Astrocyte (in vitro differentiated cells and primary cell): ENCODE data around the gene CFAP206. TPM values are rescaled to one million over a fixed set of nuclear protein-coding genes. Genes with fewer than 3 reads are reported as not detected.
A peak's percentile ranks its signal among the peaks of the same experiment; 100 is the strongest.

Experiments used
- DNase-seq: peaks from one replicate; pipeline ENCODE4 v3.0.0-alpha.2; 2010; ENCODE audit warnings: low read depth
- FAIRE-seq: peaks from 2 replicates; lab custom pipeline; 2011; peaks lifted over from hg19 to GRCh38; lab: Jason Lieb, UNC
- H2AFZ ChIP-seq: 2 replicates; pipeline ENCODE4 v1.6.0; 2012; ENCODE audit warnings: low read depth, low read length, inconsistent platforms
- H3K27ac ChIP-seq: 2 replicates; pipeline ENCODE4 v1.5.1; 2011; ENCODE audit warnings: low read depth, low read length, inconsistent platforms
- H3K27me3 ChIP-seq: 2 replicates; pipeline ENCODE4 v1.6.0; 2011; ENCODE audit warnings: low read length, inconsistent platforms; ENCODE audit not compliant: insufficient read depth
- H3K36me3 ChIP-seq: 2 replicates; pipeline ENCODE4 v1.5.1; 2011; ENCODE audit warnings: low read length, inconsistent platforms; ENCODE audit not compliant: insufficient read depth
- H3K4me1 ChIP-seq: 2 replicates; pipeline ENCODE4 v1.5.1; 2011; ENCODE audit warnings: low read length, inconsistent platforms; ENCODE audit not compliant: insufficient read depth
- H3K4me2 ChIP-seq: 2 replicates; pipeline ENCODE4 v1.6.0; 2012; ENCODE audit warnings: low read length, inconsistent platforms
- H3K4me3 ChIP-seq: 2 replicates; pipeline ENCODE4 v1.5.1; 2011; ENCODE audit warnings: low read depth, mild to moderate bottlenecking, low read length, inconsistent platforms; ENCODE audit not compliant: insufficient read depth
- H3K79me2 ChIP-seq: 2 replicates; pipeline ENCODE4 v1.6.0; 2012; ENCODE audit warnings: mild to moderate bottlenecking, low read length, inconsistent platforms; ENCODE audit not compliant: insufficient read depth
- H3K9ac ChIP-seq: 2 replicates; pipeline ENCODE4 v1.6.0; 2012; ENCODE audit warnings: mild to moderate bottlenecking, low read length, inconsistent platforms
- H3K9me3 ChIP-seq: 2 replicates; pipeline ENCODE4 v1.5.1; 2012; ENCODE audit warnings: low read depth, mild to moderate bottlenecking, low read length, inconsistent platforms; ENCODE audit not compliant: insufficient read depth
- H4K20me1 ChIP-seq: 2 replicates; pipeline ENCODE4 v1.6.0; 2012; ENCODE audit warnings: low read length, inconsistent platforms; ENCODE audit not compliant: insufficient read depth
- H3K27ac Mint-ChIP-seq: one replicate; pipeline ENCODE4 v1.8.0; 2021; ENCODE audit warnings: mild to moderate bottlenecking, mixed read lengths; ENCODE audit not compliant: unreplicated experiment
- H3K27me3 Mint-ChIP-seq: one replicate; pipeline ENCODE4 v1.8.0; 2021; ENCODE audit warnings: low read depth, mixed read lengths; ENCODE audit not compliant: unreplicated experiment
- H3K36me3 Mint-ChIP-seq: one replicate; pipeline ENCODE4 v1.8.0; 2021; ENCODE audit warnings: low read depth, mixed read lengths; ENCODE audit not compliant: unreplicated experiment
- H3K4me1 Mint-ChIP-seq: one replicate; pipeline ENCODE4 v1.8.0; 2021; ENCODE audit warnings: low read depth, mixed read lengths; ENCODE audit not compliant: unreplicated experiment
- H3K4me3 Mint-ChIP-seq: one replicate; pipeline ENCODE4 v1.8.0; 2021; ENCODE audit warnings: mild to moderate bottlenecking, moderate library complexity, mixed read lengths; ENCODE audit not compliant: unreplicated experiment
- H3K9me3 Mint-ChIP-seq: one replicate; pipeline ENCODE4 v1.8.0; 2021; ENCODE audit warnings: mild to moderate bottlenecking, mixed read lengths; ENCODE audit not compliant: unreplicated experiment
- CTCF ChIP-seq: IDR thresholded peaks from 2 replicates; pipeline ENCODE4 v1.5.1; 2011; ENCODE audit warnings: low read depth, mild to moderate bottlenecking, inconsistent platforms, low read length, moderate library complexity; ENCODE audit not compliant: insufficient read depth
- EZH2 ChIP-seq: IDR thresholded peaks from 2 replicates; pipeline ENCODE4 v1.6.1; 2012; ENCODE audit warnings: mild to moderate bottlenecking, low read length, inconsistent platforms; ENCODE audit not compliant: insufficient read depth
- total RNA-seq: library from RNA; stranded (reverse); gene quantifications from 2 replicates; pipeline ENCODE4 v1.2.1, GENCODE V29; 2021

Gene CFAP206
- total RNA-seq, 1 donor from 2014 or later = 0.79 TPM

DNA sequence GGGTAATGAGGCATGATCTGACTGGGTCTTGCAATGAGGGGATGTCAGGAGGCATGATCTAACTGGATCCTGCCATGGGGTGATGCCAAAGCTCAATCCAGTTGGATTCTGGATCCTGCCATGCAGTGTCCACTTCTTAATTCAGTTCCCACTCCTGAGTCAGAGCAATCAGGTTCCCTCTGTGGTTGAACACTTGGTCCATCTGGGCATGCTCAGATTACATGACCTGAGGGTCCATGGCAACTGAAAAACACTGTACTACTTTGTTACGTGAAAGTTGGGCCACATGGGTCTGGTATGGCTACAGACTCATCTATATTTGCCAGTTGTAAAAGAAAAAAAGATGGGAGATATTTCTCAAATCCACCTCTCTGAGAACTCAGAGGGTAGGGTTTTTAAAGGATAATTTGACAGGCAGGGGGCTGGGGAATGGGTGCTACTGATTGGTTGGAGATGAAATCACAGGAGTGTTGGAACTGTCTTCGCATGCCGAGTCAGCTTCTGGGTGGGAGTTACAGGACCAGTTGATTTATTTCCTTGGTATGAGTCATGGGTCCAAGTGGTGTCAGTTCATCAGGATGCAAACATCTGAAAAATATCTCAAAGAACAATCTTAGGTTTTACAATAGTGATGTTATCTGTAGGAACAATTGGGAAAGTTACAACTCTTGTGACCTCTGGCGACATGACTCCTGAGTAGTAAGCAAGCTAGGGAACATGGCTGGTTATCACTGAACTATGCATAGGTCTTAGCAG lies 41.5 kb upstream of the CFAP206 start:
- no peaks in the 10 kb centered on the region for H4K20me1 ChIP-seq
- Mint-ChIP-seq H3K9me3 (peaks cover 14% of the 10 kb centered on the region), H3K4me3 (no peak overlapping the region), H3K27me3 (no peaks in the 10 kb centered on the region), H3K36me3 (peaks cover 22% of the 10 kb centered on the region), H3K27ac (peak overlapping the region; percentile 8), H3K4me1 (no peaks in the 10 kb centered on the region)
- TF ChIP-seq CTCF (no peak), EZH2 (no peak)
- H3K9ac ChIP-seq = no peak overlapping the region
- H3K27me3 ChIP-seq = no peaks in the 10 kb centered on the region
- H3K27ac ChIP-seq = no peak overlapping the region
- peaks cover 4% of the 10 kb centered on the region for H3K9me3 ChIP-seq
- FAIRE-seq (no peak), DNase-seq (peak; percentile 8)
- no peaks in the 10 kb centered on the region for H3K79me2 ChIP-seq
- H3K4me1 ChIP-seq = no peaks in the 10 kb centered on the region
- no peak overlapping the region for H2AFZ ChIP-seq
- no peak overlapping the region for H3K4me3 ChIP-seq
- H3K4me2 ChIP-seq = no peak overlapping the region
- H3K36me3 ChIP-seq = no peaks in the 10 kb centered on the region

- no peak overlapping the region for H3K4me3 ChIP-seq
- H3K36me3 ChIP-seq = no peaks in the 10 kb centered on the region
- H3K27ac ChIP-seq = no peak overlapping the region
- DNase-seq (no peak), FAIRE-seq (no peak)
- no peaks in the 10 kb centered on the region for H3K79me2 ChIP-seq
- no peak for TF ChIP-seq CTCF
- no peak for TF ChIP-seq EZH2
- H3K4me2 ChIP-seq = no peak overlapping the region
- no peaks in the 10 kb centered on the region for H3K27me3 ChIP-seq
- Mint-ChIP-seq H3K36me3 (peaks cover 22% of the 10 kb centered on the region), H3K4me3 (no peak overlapping the region), H3K4me1 (no peaks in the 10 kb centered on the region), H3K9me3 (peaks cover 14% of the 10 kb centered on the region), H3K27me3 (no peaks in the 10 kb centered on the region), H3K27ac (no peak overlapping the region)
- peaks cover 4% of the 10 kb centered on the region for H3K9me3 ChIP-seq
- H3K4me1 ChIP-seq = no peaks in the 10 kb centered on the region
- no peak overlapping the region for H2AFZ ChIP-seq
- no peak overlapping the region for H3K9ac ChIP-seq
- H4K20me1 ChIP-seq = no peaks in the 10 kb centered on the region
Observed at GRCh38 chr6:87366899-87367298, 40.9 kb upstream of the CFAP206 start.

DNA sequence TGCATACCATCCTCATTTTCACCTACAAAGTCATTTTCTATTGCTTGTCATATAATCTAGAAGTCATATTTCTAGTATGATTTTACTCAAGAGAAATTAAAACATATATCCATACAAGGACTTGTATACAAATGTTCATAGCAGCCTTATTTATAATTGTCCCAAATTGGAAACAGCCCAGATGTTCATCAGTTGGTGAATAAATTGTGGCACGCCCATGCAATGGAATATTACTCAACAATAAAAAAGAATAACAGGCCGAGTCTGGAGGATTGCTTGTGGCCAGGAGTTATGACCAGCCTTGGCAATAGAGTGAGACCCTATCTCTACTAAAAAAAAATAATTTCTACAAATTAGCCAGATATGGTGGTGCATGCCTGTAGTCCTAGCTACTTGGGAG lies 34.4 kb upstream of the CFAP206 start:
- TF ChIP-seq EZH2 = no peak
- Histone ChIP-seq H3K36me3 (no peaks in the 10 kb centered on the region), H3K9me3 (no peaks in the 10 kb centered on the region), H3K79me2 (no peaks in the 10 kb centered on the region), H4K20me1 (no peaks in the 10 kb centered on the region), H3K27me3 (no peaks in the 10 kb centered on the region), H3K9ac (no peak overlapping the region), H3K4me3 (no peak overlapping the region), H3K27ac (no peak overlapping the region), H3K4me1 (no peaks in the 10 kb centered on the region), H2AFZ (no peak overlapping the region), H3K4me2 (no peak overlapping the region)
- Mint-ChIP-seq H3K27me3 (no peaks in the 10 kb centered on the region), H3K4me1 (no peaks in the 10 kb centered on the region), H3K4me3 (no peak overlapping the region), H3K9me3 (peaks cover 3% of the 10 kb centered on the region), H3K27ac (no peak overlapping the region), H3K36me3 (peaks cover 9% of the 10 kb centered on the region)
- DNase-seq (no peak), FAIRE-seq (no peak)
